ENCODE measurements around the gene POGZ.
"Not testable (repeated sequence)": the region's sequence is repeated elsewhere in the genome, so short reads cannot be mapped to it uniquely, and the experiment has no call there.

POGZ gene

GRCh38 chr1:151407304-151407703 is 52.0 kb downstream of the POGZ start:
- no peak for DNase-seq

DNA sequence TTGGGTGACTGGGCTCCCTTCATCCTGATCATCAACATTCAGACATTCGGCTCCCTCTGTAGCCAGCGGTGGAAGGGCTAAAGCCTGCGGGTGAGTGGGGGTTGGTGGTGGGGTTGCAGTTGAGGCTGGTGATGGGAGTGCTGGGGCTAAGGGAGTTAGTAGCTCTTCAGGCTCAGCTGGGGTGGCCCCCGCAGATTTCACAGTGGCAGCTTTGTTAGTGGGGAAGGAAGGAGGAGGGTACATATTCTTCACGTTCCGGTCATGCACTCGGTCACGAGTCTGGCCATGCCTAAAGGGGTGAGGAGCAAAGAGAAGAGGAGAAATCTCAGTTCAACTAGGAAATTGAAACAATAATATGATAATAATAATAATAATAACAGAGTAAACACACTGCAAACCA is 53.1 kb downstream of the POGZ start:
- no peak for DNase-seq

GRCh38 chr1:151405187-151405951 is 53.9 kb downstream of the POGZ start:
- no peak for DNase-seq

- DNase-seq: no peak
These were observed 55.7 kb downstream of the POGZ start for GRCh38 chr1:151403612-151404011.

DNA sequence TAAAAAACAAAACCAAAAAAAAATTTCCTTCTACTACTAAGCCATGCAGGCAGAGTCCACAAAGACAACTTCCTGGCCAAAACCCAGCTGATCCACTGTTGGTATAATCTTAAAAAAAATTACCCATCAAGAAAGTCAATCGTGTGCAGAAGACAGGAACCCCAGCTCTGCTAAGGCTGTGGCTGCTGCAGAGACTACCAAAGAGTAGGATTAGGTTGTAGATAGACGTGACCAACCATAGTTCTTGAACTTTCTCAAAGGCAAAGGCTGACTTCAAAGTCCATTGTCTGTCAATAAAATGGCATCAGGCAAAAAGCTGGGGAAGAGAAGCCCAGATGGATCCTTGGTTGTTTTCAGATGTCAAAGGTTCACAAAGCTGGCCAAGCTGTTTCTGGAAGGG is 56.5 kb downstream of the POGZ start:
- no peak for DNase-seq

GRCh38 chr1:151401860-151402259 is 57.4 kb downstream of the POGZ start:
- DNase-seq: no peak

DNA sequence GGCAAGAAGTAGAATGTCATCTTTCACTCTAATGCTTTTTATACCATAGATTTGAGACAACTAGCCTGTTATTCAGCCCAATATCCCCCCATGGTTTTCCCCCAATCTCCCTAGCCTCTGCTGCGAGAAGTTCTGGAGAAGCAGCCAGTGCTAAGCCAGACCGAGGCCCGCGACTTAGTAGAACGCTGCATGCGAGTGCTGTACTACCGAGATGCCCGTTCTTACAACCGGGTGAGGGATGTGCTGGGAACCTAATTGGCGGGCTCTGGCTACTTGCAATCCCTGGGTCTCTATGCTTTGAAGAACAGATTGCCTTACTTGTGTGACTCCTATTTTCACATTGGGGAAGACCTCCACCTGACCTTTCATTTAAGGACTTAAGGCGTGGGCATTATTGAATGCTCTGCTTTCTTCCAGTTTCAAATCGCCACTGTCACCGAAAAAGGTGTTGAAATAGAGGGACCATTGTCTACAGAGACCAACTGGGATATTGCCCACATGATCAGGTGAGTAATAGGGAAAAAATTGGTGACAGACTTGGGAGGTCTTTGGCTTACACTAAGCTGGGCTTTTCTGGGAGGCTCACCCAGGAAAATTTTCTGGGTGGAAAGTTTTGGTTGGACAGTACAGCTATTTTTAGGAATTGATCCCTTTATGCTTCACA is 58.0 kb downstream of the POGZ start:
- no peak for DNase-seq

DNA sequence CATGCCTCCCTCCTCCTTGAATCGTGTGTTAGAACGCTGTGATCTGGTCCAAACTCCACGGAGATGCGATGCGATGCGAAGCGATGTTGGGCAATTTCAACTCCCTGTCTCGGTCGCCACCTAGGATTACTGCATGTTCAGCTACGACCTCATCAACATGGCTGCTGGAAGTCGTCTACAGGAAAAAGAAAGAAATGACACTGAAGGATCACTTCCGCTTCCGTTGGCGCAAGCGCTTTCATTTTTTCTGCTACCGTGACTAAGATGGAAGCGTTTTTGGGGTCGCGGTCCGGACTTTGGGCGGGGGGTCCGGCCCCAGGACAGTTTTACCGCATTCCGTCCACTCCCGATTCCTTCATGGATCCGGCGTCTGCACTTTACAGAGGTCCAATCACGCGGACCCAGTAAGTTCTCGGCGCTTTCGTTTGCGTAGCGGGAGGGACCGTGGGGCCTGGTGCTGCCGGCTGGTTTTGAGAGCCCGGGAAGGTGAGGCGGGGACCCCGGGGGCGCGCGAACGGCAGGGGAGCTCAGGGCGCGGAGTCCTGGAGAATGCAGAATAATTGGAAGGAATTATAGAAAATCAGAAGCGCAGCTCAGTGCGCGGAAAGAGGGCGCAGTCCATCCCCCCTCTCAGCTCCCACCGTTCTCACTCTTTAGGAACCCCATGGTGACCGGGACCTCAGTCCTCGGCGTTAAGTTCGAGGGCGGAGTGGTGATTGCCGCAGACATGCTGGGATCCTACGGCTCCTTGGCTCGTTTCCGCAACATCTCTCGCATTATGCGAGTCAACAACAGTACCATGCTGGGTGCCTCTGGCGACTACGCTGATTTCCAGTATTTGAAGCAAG is 59.7 kb downstream of the POGZ start, which contains the start of gene PSMB4:
TSS of gene PSMB4 (plus strand) at position 250 of the 848 bp plus-strand sequence. CDS start at position 265, 15 bp downstream.
- peak; percentile 88 to 97 for DNase-seq

GRCh38 chr1:151396265-151396664 is 63.0 kb downstream of the POGZ start:
- DNase-seq: not testable (repeated sequence)

DNA sequence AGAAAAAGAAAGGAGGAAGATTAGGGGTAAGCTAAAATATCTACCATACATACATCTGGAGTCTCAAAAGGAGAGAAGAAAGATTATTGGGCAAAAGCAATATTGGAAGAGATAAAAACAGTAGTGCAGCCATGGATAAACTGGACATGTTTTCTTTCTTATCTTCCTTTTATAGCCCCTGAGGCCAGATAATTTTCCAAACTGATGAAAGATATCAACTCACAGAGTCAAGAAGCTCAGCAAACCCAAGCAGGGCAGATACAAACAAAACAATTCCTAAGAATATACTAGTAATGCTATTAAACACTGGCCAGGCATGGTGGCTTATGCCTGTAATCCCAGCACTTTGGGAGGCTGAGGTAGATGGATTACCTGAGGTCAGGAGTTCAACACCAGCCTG is 65.7 kb downstream of the POGZ start:
- DNase-seq: no peak

GRCh38 chr1:151391079-151391563 is 68.2 kb downstream of the POGZ start:
- no peak for DNase-seq

DNA sequence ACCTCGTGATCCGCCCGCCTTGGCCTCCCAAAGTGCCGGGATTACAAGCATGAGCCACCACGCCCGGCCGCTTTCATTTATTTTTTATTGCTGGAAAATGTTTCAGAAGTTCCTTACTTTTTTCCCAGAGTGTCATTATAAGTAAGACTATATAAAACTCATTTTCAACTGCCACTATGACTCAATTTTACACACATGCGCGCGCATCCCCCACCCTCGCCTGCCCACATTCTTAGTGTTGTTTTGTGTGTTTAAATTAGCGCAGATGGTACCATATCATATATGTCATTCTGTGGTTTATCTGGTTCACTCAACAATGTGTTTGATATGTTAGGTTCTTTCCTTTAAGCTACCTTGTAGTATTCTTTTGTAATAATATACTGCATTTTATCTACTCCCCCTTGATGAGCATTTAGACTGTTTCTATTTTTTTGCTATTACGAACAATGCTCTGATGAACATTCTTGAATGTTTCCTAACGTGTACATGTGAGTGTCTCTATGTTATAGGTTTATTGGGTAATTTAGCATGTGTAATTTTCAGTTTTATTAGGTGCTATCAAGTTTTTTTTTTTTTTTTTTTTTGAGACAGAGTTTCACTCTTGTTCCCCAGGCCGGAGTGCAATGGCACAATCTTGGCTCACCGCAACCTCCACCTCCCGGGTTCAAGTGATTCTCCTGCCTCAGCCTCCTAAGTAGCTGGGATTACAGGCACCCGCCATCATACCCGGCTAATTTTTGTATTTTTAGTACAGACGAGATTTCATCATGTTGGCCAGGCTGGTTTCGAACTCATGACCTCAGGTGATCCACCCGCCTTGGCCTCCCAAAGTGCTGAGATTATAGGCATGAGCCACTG is 68.8 kb downstream of the POGZ start:
- DNase-seq: not testable (repeated sequence)

- DNase-seq: no peak
These were observed 73.3 kb downstream of the POGZ start for GRCh38 chr1:151386002-151386401.

DNA sequence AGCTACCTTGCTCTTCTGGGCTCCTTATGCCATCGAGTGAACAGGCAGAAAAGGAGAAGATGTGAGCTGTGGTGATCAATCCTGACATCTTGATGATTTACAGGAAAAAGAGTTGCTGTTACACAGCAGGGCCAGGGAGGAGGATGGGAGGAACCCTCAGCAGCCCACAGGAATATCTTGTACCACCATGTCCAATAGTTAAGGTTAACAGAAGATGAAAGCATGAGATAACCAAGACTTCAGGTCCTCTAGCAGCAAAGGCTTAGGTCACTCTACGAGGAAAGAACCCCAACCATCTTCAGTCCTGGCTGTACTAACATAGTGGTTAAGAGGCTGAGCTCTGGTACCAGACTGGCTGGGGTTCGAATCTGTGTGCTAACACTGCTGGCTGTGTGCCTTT is 74.7 kb downstream of the POGZ start:
- no peak for DNase-seq

- no peak for DNase-seq
These were observed 82.0 kb downstream of the POGZ start for GRCh38 chr1:151377150-151377884.

GRCh38 chr1:151373196-151373595 is 86.1 kb downstream of the POGZ start:
- DNase-seq: no peak

GRCh38 chr1:151372058-151372934 is 87.0 kb downstream of the POGZ start, which contains the start of gene SELENBP1:
Gene SELENBP1 (minus strand): TSS chr1:151372705. CDS start chr1:151372641, 64 bp downstream.
- peak; percentile 91 to 92 for DNase-seq

DNA sequence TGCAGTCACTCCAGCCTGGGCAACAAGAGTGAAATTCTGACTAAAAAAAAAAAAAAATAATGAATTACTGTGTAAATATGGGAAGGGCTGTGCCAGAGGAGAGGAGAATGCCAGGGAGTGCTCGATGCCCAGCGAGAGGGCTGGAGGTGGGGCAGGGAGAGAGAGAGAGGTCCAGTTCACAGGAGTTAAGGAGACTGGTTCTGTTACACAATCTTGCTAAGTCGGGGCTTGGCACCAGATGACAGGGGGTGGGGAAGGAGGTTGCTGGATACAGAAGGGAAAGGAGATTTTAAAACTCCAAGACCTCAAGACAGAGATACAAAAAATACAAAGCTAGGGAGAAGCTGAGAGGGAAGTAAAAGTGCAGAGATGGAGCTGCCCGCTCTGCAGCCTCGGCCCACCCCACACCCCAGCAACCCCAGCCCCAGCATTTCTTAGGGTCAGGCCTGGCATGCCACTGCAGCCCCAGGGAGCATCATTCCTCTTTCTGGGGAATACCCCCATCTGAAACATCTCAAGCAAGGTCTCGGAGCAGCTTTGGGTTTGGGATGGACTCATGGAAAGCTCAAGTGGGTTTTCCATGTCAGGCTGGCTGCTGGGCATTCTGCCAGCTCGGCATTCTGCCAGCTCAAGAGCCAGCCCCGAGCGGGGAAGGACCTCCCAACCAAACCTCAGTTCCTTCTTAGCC is 87.8 kb downstream of the POGZ start:
- DNase-seq: peak; percentile 78 to 91

GRCh38 chr1:151370211-151370911 is 88.9 kb downstream of the POGZ start:
- DNase-seq: no peak
